HepG2 (cell line): ENCODE data around the gene FCRL2. TPM values are rescaled to one million over a fixed set of nuclear protein-coding genes. Genes with fewer than 3 reads are reported as not detected.

ENCODE experiments used
- ATAC-seq: fragments of 200-7000 bp; cut with Tn5 transposase; 3 replicates; pipeline ENCODE4 v1.9.1; 2020; ENCODE audit warnings: mild to moderate bottlenecking, moderate library complexity
- BruUV-seq: library from RNA; stranded (reverse); fragments of 400-500 nt; replicated peaks from 2 replicates; lab custom pipeline; 2021; lab: Mats Ljungman, UMichigan
- CTCF ChIA-PET: fragments of 300-600 bp; formaldehyde crosslinking; extraction: SDS; loops from one replicate; lab custom pipeline; 2021; ENCODE audit warnings: low total read pairs, inconsistent platforms, low intra/inter-chr PET ratio; lab: Yijun Ruan, JAX
- POLR2A ChIA-PET: fragments of 350-600 bp; sonication (Branson Sonifier 250); formaldehyde crosslinking; loops from one replicate; lab custom pipeline; 2020; ENCODE audit warnings: antibody characterized with exemption, inconsistent platforms; lab: Yijun Ruan, JAX
- DNase-seq: peaks from one replicate; pipeline ENCODE4 v3.0.0-alpha.2; 2015; ENCODE audit warnings: low spot score
- FAIRE-seq: peaks from 3 replicates; lab custom pipeline; 2011; peaks lifted over from hg19 to GRCh38; lab: Jason Lieb, UNC
- H2AFZ ChIP-seq: one replicate; pipeline ENCODE4 v1.6.1; 2011; ENCODE audit warnings: low read length, inconsistent platforms
- H3K27ac ChIP-seq: fragments of 300-600 bp; 3 replicates; pipeline ENCODE4 v1.8.0; 2011; ENCODE audit warnings: mixed run types, mild to moderate bottlenecking, mixed read lengths, low read length, inconsistent platforms; ENCODE audit not compliant: insufficient read depth; ENCODE audit errors: extremely low read length
- H3K27me3 ChIP-seq, 2 experiments: fragments of 200-600 bp in 1 of 2; 2 replicates in 1 of 2; 3 replicates in 1 of 2; pipeline versions ENCODE4 v1.6.0 to v1.8.0; 2011; ENCODE audit warnings: low read length in 2 of 2, mild to moderate bottlenecking in 2 of 2, moderate library complexity in 2 of 2, inconsistent platforms in 1 of 2; ENCODE audit not compliant: insufficient read depth in 2 of 2, control insufficient read depth in 1 of 2
- H3K36me3 ChIP-seq, 2 experiments: fragments of 200-600 bp in 1 of 2; replicated peaks in 1 of 2; 2 replicates in 1 of 2; 3 replicates in 1 of 2; pipeline versions ENCODE4 v1.5.1 to v1.8.0; 2011; ENCODE audit warnings: low read length in 2 of 2, inconsistent platforms in 1 of 2; ENCODE audit not compliant: insufficient read depth in 2 of 2, control insufficient read depth in 1 of 2
- H3K4me1 ChIP-seq: 2 replicates; pipeline ENCODE4 v1.5.1; 2012; ENCODE audit warnings: low read length, inconsistent platforms; ENCODE audit not compliant: insufficient read depth
- H3K4me2 ChIP-seq: 2 replicates; pipeline ENCODE4 v1.6.0; 2011; ENCODE audit warnings: low read depth, low read length, inconsistent platforms
- H3K4me3 ChIP-seq, 3 experiments: fragments of 200-600 bp in 1 of 3; sonication (generic), shearing (Covaris generic) in 1 of 3; replicated peaks in 1 of 3; 2 replicates each; pipeline ENCODE4 v1.5.1; 2011 to 2016; ENCODE audit warnings: low read length in 3 of 3, inconsistent platforms in 2 of 3, low read depth in 2 of 3, mild to moderate bottlenecking in 2 of 3, control low read depth in 1 of 3, mixed read lengths in 1 of 3; ENCODE audit not compliant: insufficient read depth in 1 of 3
- H3K79me2 ChIP-seq: one replicate; pipeline ENCODE4 v1.6.1; 2011; ENCODE audit warnings: low read length, inconsistent platforms; ENCODE audit not compliant: insufficient read depth
- H3K9ac ChIP-seq: 2 replicates; pipeline ENCODE4 v1.6.0; 2011; ENCODE audit warnings: mild to moderate bottlenecking, low read depth, low read length, inconsistent platforms; ENCODE audit not compliant: insufficient read depth
- H3K9me3 ChIP-seq: 2 replicates; pipeline ENCODE4 v1.5.1; 2012; ENCODE audit warnings: mild to moderate bottlenecking, low read length
- H4K20me1 ChIP-seq: 2 replicates; pipeline ENCODE4 v1.6.0; 2011; ENCODE audit warnings: inconsistent platforms, mild to moderate bottlenecking, low read length, moderate library complexity; ENCODE audit not compliant: insufficient read depth
- BORCS8-MEF2B ChIP-seq: sonication (generic); formaldehyde crosslinking; IDR thresholded peaks from 2 replicates; pipeline ENCODE4 v1.8.0; 2022; ENCODE audit warnings: mild to moderate bottlenecking, missing genetic modification reagents
- FLYWCH1 ChIP-seq: sonication (generic); formaldehyde crosslinking; IDR thresholded peaks from 2 replicates; pipeline ENCODE4 v1.8.1; 2023; ENCODE audit warnings: mild to moderate bottlenecking, missing genetic modification reagents
- GABPB1 ChIP-seq: IDR thresholded peaks from 2 replicates; pipeline ENCODE4 v1.6.1; 2016; ENCODE audit warnings: mild to moderate bottlenecking, missing genetic modification reagents, moderate library complexity, missing compliant biosample characterization
- HNF4A ChIP-seq: sonication (generic); formaldehyde crosslinking; IDR thresholded peaks from 2 replicates; pipeline ENCODE4 v1.4.0; 2020; ENCODE audit warnings: missing genetic modification reagents
- HOXD1 ChIP-seq: sonication (generic); formaldehyde crosslinking; IDR thresholded peaks from 2 replicates; pipeline ENCODE4 v1.5.0; 2020; ENCODE audit warnings: missing genetic modification reagents
- MTA1 ChIP-seq: sonication (generic); formaldehyde crosslinking; IDR thresholded peaks from 2 replicates; pipeline ENCODE4 v1.4.0; 2020; ENCODE audit warnings: missing genetic modification reagents, mild to moderate bottlenecking, borderline replicate concordance
- NCOA1 ChIP-seq: sonication (generic); formaldehyde crosslinking; IDR thresholded peaks from 2 replicates; pipeline ENCODE4 v1.9.0; 2021; ENCODE audit warnings: missing genetic modification reagents
- REL ChIP-seq: sonication (generic); formaldehyde crosslinking; conservative IDR thresholded peaks from 2 replicates; pipeline ENCODE4 v1.8.0; 2022; ENCODE audit warnings: mild to moderate bottlenecking, missing genetic modification reagents, moderate library complexity
- SIN3B ChIP-seq: fragments of 150-350 bp; IDR thresholded peaks from 2 replicates; pipeline ENCODE4 v1.6.1; 2014; ENCODE audit warnings: low read length
- SIX4 ChIP-seq: sonication (generic); formaldehyde crosslinking; IDR thresholded peaks from 2 replicates; pipeline ENCODE4 v1.4.0; 2020; ENCODE audit warnings: missing genetic modification reagents
- SRSF1 ChIP-seq: fragments of 200-400 bp; formaldehyde crosslinking; optimal IDR thresholded peaks from 2 replicates; pipeline ENCODE3; 2017; ENCODE audit warnings: mild to moderate bottlenecking, low read depth, low read length, moderate library complexity
- ZIK1 ChIP-seq: sonication (generic); formaldehyde crosslinking; IDR thresholded peaks from 2 replicates; pipeline ENCODE4 v1.5.0; 2020; ENCODE audit warnings: mild to moderate bottlenecking, low read depth, missing genetic modification reagents, borderline replicate concordance
- ZNF17 ChIP-seq: sonication (generic); formaldehyde crosslinking; IDR thresholded peaks from 2 replicates; pipeline ENCODE4 v1.5.0; 2020; ENCODE audit warnings: mild to moderate bottlenecking, missing genetic modification reagents
- ZNF251 ChIP-seq: sonication (generic); formaldehyde crosslinking; IDR thresholded peaks from 2 replicates; pipeline ENCODE4 v1.9.0; 2021; ENCODE audit warnings: mild to moderate bottlenecking, missing genetic modification reagents
- ZNF567 ChIP-seq: sonication (generic); formaldehyde crosslinking; IDR thresholded peaks from 2 replicates; pipeline ENCODE4 v1.8.1; 2023; ENCODE audit warnings: mild to moderate bottlenecking, missing genetic modification reagents, borderline replicate concordance
- ZNF713 ChIP-seq: sonication (generic); formaldehyde crosslinking; IDR thresholded peaks from 2 replicates; pipeline ENCODE4 v1.4.0; 2020; ENCODE audit warnings: mild to moderate bottlenecking, missing genetic modification reagents
- WGBS: methylation state at CpG from one replicate; pipeline ENCODE4 v1.1.6; 2017; ENCODE audit warnings: low lambda C conversion rate; 5-methylcytosine and 5-hydroxymethylcytosine counted together
- in situ Hi-C: cut with HindIII; loops from 2 replicates; pipeline ENCODE4 v1.10.0; 2017; ENCODE audit warnings: low pct_unique_long_range_greater_than_20kb; ENCODE audit not compliant: extremely low pct_ligation_motif_present
- intact Hi-C: fragments of 100-400 bp; cut with micrococcal nuclease; formaldehyde crosslinking; loops from one replicate; pipeline ENCODE4 v1.10.0; 2022; ENCODE audit not compliant: unreplicated experiment
- polyA plus RNA-seq, 8 experiments: library from polyadenylated mRNA; depleted of rRNA in 3 of 8; stranded (reverse) in 7 of 8; unstranded in 1 of 8; fragments of >200 nt; fragmentation: Illumina TruSeq in 4 of 8; extraction: Trizol in 4 of 8; gene quantifications; 2 replicates each; pipeline versions ENCODE4 v1.2.1 to v1.2.3, GENCODE V29; 2011 to 2016; ENCODE audit warnings: low read depth in 4 of 8, missing spikeins in 1 of 8, mixed read lengths in 1 of 8; ENCODE audit not compliant: insufficient read depth in 1 of 8
- total RNA-seq, 5 experiments: library from RNA; depleted of rRNA; stranded (reverse); fragments of >200 nt; fragmentation: Illumina TruSeq; extraction: Trizol; gene quantifications; 2 replicates each; pipeline ENCODE4 v1.2.3, GENCODE V29; 2016; ENCODE audit warnings: low read depth in 1 of 5
- TF ChIP-seq, protein P1 (sequence below): sonication (generic); formaldehyde crosslinking; conservative IDR thresholded peaks from 2 replicates; pipeline ENCODE4 v1.4.0; 2020; ENCODE audit warnings: mild to moderate bottlenecking, missing genetic modification reagents, moderate library complexity
- TF ChIP-seq, protein P2 (sequence below): IDR thresholded peaks from 2 replicates; pipeline ENCODE4 v1.6.1; 2016
- TF ChIP-seq, protein P3 (sequence below): sonication (generic); formaldehyde crosslinking; IDR thresholded peaks from 2 replicates; pipeline ENCODE4 v1.8.1; 2023; ENCODE audit warnings: mild to moderate bottlenecking, missing genetic modification reagents, borderline replicate concordance

The FCRL2 gene
- total and polyA plus RNA-seq, 2 of the 13 experiments (the other 11 are each of a cell fraction or from before 2014, with no cell fraction given): not detected

DNA sequence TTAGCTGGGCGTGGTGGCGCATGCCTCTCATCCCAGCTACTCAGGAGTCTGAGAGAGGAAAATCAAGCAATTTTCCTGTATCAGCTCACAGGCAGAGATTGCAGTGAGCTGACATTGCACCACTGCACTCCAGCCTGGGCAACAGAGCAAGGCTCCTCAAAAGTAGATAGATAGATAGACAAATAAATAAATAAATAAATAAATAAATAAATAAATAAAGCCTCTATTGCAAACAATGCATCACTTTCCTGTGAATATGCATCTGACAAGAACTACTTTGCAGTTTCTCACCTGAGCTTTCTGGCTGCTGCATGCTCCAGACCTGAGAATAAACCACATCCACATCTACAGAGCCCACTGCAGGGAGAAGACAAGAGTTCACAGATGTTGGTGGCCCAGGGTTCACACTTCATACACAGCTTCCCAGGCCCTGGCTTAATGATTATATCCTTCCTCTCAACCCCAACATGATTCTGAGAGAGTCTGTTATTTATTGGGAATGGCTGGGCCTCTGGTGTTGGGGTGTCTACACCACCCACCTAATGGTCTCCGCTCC, 28.6 kb downstream of the FCRL2 start:
- CTCF ChIA-PET: no interaction called here
- no TSS peak for BruUV-seq

DNA sequence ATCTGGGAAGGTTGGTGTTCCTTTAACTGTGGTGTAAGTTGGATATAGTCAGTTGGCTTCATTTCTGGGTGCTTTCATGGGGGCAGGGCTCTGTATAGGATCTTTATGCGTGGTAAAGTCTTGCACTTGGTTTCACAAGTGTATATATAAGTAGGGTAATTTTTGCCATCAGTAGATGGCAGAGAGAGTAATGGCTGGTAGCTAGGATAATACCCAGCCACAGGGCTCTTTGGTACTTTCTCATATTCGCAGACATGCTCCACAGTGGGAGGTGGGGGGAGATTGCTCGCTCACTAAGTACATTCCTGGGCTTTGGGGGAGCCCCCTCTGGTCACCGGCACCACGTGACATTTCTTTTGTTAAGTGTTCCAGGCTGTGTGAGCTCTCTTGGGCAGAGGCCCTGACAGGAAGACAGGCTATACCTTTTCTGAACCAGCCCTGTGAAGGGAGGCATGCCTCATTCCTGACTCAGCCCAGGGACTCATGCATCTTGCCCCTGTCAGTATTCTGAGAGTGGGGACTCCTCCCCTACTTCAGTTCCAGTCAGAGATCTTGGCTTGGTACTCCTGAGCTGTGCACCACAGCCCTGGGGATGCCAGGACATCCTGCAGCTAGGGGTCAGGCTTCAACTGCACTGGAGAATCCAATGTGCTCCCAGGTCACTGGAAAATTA, 37.6 kb downstream of the FCRL2 start:
- H3K4me2 ChIP-seq: no peak overlapping the region
- WGBS: 0% methylated on average over 1 of the region's 5 CpGs
- ATAC-seq (no peak), FAIRE-seq (no peak), DNase-seq (no peak)
- H3K9ac ChIP-seq: no peak overlapping the region
- intact Hi-C loops (no loop called here), in situ Hi-C loops (no loop called here)
- no TSS peak for BruUV-seq
- H3K4me1 ChIP-seq: no peaks in the 10 kb centered on the region
- POLR2A ChIA-PET: no interaction called here
- no peak overlapping the region for H3K27ac ChIP-seq
- no peaks in the 10 kb centered on the region for H3K36me3 ChIP-seq
- CTCF ChIA-PET: no interaction called here
- no peaks in the 10 kb centered on the region for H3K27me3 ChIP-seq
- no peak overlapping the region for H3K4me3 ChIP-seq
- TF ChIP-seq GABPB1 (CRISPR knock-in tag) (no peak), SRSF1 (no peak), MTA1 (CRISPR knock-in tag) (no peak), HOXD1 (CRISPR knock-in tag) (no peak), ZNF17 (CRISPR knock-in tag) (no peak), BORCS8-MEF2B (no peak), ZNF713 (no peak)
- TF ChIP-seq, protein P1, sequence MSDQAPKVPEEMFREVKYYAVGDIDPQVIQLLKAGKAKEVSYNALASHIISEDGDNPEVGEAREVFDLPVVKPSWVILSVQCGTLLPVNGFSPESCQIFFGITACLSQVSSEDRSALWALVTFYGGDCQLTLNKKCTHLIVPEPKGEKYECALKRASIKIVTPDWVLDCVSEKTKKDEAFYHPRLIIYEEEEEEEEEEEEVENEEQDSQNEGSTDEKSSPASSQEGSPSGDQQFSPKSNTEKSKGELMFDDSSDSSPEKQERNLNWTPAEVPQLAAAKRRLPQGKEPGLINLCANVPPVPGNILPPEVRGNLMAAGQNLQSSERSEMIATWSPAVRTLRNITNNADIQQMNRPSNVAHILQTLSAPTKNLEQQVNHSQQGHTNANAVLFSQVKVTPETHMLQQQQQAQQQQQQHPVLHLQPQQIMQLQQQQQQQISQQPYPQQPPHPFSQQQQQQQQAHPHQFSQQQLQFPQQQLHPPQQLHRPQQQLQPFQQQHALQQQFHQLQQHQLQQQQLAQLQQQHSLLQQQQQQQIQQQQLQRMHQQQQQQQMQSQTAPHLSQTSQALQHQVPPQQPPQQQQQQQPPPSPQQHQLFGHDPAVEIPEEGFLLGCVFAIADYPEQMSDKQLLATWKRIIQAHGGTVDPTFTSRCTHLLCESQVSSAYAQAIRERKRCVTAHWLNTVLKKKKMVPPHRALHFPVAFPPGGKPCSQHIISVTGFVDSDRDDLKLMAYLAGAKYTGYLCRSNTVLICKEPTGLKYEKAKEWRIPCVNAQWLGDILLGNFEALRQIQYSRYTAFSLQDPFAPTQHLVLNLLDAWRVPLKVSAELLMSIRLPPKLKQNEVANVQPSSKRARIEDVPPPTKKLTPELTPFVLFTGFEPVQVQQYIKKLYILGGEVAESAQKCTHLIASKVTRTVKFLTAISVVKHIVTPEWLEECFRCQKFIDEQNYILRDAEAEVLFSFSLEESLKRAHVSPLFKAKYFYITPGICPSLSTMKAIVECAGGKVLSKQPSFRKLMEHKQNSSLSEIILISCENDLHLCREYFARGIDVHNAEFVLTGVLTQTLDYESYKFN (CRISPR knock-in tag): no peak
- TF ChIP-seq, protein P2, sequence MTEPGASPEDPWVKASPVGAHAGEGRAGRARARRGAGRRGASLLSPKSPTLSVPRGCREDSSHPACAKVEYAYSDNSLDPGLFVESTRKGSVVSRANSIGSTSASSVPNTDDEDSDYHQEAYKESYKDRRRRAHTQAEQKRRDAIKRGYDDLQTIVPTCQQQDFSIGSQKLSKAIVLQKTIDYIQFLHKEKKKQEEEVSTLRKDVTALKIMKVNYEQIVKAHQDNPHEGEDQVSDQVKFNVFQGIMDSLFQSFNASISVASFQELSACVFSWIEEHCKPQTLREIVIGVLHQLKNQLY (CRISPR knock-in tag): no peak
- H3K79me2 ChIP-seq: no peaks in the 10 kb centered on the region
- no peak overlapping the region for H2AFZ ChIP-seq
- no peaks in the 10 kb centered on the region for H4K20me1 ChIP-seq
- no peaks in the 10 kb centered on the region for H3K9me3 ChIP-seq

More for the DNA sequence above, 28.6 kb downstream of the FCRL2 start:
- H3K27me3 ChIP-seq: no peaks in the 10 kb centered on the region
- no peak overlapping the region for H3K9ac ChIP-seq
- H3K4me1 ChIP-seq: no peaks in the 10 kb centered on the region
- H3K4me3 ChIP-seq: no peak overlapping the region
- in situ Hi-C loops: loop anchor here (10.0 kb wide), 1 partner anchor 56 kb away; no protein-coding TSS in a partner anchor
- WGBS: 33% methylated on average over 3 of the region's 3 CpGs
- H3K9me3 ChIP-seq: no peaks in the 10 kb centered on the region
- H3K79me2 ChIP-seq: no peaks in the 10 kb centered on the region
- no peak overlapping the region for H3K4me2 ChIP-seq
- TF ChIP-seq FLYWCH1 (CRISPR knock-in tag) (no peak), HNF4A (no peak), ZNF567 (CRISPR knock-in tag) (no peak), SIX4 (no peak), NCOA1 (CRISPR knock-in tag) (no peak), REL (CRISPR knock-in tag) (no peak), GABPB1 (CRISPR knock-in tag) (no peak), ZNF251 (no peak), SIN3B (no peak), ZIK1 (CRISPR knock-in tag) (no peak)
- TF ChIP-seq, protein P3, sequence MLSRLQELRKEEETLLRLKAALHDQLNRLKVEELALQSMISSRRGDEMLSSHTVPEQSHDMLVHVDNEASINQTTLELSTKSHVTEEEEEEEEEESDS (CRISPR knock-in tag): no peak
- no peak for FAIRE-seq
- no peaks in the 10 kb centered on the region for H4K20me1 ChIP-seq
- no peak overlapping the region for H3K27ac ChIP-seq
- intact Hi-C loops: no loop called here
- DNase-seq: no peak
- no peak for ATAC-seq
- H2AFZ ChIP-seq: no peak overlapping the region
- H3K36me3 ChIP-seq: no peaks in the 10 kb centered on the region
- POLR2A ChIA-PET: no interaction called here
